B cell (primary cell): ENCODE measurements around the gene PKNOX1.

ENCODE experiments used
- CTCF ChIP-seq: fragments of 200-600 bp; IDR thresholded peaks from one replicate; pipeline ENCODE4 v1.8.0; 2022; ENCODE audit warnings: antibody characterized with exemption, mild to moderate bottlenecking
- EZH2 ChIP-seq: IDR thresholded peaks from 2 replicates; pipeline ENCODE4 v1.6.1; 2012; ENCODE audit warnings: borderline replicate concordance, low read depth, mild to moderate bottlenecking, moderate library complexity, low read length; ENCODE audit not compliant: insufficient read depth, poor library complexity, severe bottlenecking

DNA sequence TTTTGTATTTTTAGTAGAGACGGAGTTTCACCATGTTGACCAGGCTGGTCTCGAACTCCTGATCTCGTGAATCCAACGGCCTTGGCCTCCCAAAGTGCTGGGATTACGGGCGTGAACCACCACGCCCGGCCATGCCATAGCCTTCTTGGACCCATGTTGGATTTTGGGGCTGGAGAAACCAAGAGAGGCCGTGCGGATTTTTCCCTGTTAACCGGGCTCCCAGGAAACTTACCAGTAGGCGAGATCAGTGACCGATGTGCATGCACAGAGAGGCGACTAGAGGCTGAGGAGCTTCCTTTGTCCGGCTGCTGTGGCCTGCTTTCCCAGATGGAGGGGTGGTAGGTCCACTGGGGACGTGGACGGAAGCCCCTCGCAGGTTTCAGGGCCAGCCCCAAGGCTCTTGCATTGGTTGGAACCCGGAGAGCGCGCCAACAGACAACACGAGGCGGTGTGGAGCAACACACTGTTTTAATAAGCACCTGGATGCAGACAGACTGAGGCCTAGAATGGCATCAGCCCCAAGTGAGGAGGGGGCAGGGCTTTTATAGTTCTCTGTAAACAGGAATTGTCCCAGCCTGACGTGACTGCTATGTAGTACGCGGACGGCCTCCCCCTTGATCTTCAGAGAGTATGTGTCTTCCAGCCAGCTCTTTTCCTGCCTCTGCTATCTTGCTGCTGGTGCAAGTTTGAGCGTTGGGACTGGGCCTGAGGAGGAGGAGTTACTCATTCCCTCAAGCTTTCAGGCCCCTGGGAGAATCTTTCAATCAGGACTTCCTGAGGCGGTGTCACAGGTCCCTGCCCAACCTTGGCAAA, 49.0 kb upstream of the PKNOX1 start, which contains the start of gene ERVH48-1:
- TF ChIP-seq CTCF (no peak), EZH2 (no peak)
